ENCODE results near the gene POLR1G. TPM values are rescaled to one million over a fixed set of nuclear protein-coding genes. Genes with fewer than 3 reads are reported as not detected.

Gene POLR1G
- total RNA-seq, 1 donor from 2014 or later: 25.3 TPM

- H3K36me3 Mint-ChIP-seq (ENCODE audit: low read depth): peaks cover 47% of the 10 kb centered on the region
- no peak for DNase-seq (ENCODE audit: low spot score)
- H3K27me3 Mint-ChIP-seq (ENCODE audit: insufficient read depth): peaks cover 1% of the 10 kb centered on the region
- intact Hi-C loops (cut with micrococcal nuclease): no loop called here
- peaks cover 26% of the 10 kb centered on the region for H3K4me1 Mint-ChIP-seq (ENCODE audit: low read depth)
- H3K4me3 Mint-ChIP-seq: no peak overlapping the region
- no peak overlapping the region for H3K27ac Mint-ChIP-seq
- no peaks in the 10 kb centered on the region for H3K9me3 Mint-ChIP-seq
These were observed 10.7 kb downstream of the POLR1G start for GRCh38 chr19:45417151-45417550.

GRCh38 chr19:45418802-45419201 is 12.4 kb downstream of the POLR1G start:
- H3K9me3 Mint-ChIP-seq: no peaks in the 10 kb centered on the region
- peaks cover 43% of the 10 kb centered on the region for H3K36me3 Mint-ChIP-seq (ENCODE audit: low read depth)
- peaks cover 41% of the 10 kb centered on the region for H3K4me1 Mint-ChIP-seq (ENCODE audit: low read depth)
- intact Hi-C loops (cut with micrococcal nuclease): no loop called here
- H3K27me3 Mint-ChIP-seq (ENCODE audit: insufficient read depth): peaks cover 1% of the 10 kb centered on the region
- DNase-seq (ENCODE audit: low spot score): no peak
- no peak overlapping the region for H3K27ac Mint-ChIP-seq
- peak overlapping the region; percentile 33 for H3K4me3 Mint-ChIP-seq

GRCh38 chr19:45419396-45419795 is 13.0 kb downstream of the POLR1G start:
- peaks cover 37% of the 10 kb centered on the region for H3K36me3 Mint-ChIP-seq (ENCODE audit: low read depth)
- peak overlapping the region; percentile 33 for H3K4me3 Mint-ChIP-seq
- DNase-seq (ENCODE audit: low spot score): no peak
- intact Hi-C loops (cut with micrococcal nuclease): no loop called here
- H3K27me3 Mint-ChIP-seq (ENCODE audit: insufficient read depth): peaks cover 1% of the 10 kb centered on the region
- H3K27ac Mint-ChIP-seq: peak overlapping the region; percentile 23
- peaks cover 47% of the 10 kb centered on the region for H3K4me1 Mint-ChIP-seq (ENCODE audit: low read depth)
- no peaks in the 10 kb centered on the region for H3K9me3 Mint-ChIP-seq

GRCh38 chr19:45419895-45420294 is 13.5 kb downstream of the POLR1G start:
- Mint-ChIP-seq H3K36me3 (ENCODE audit: low read depth) (peaks cover 33% of the 10 kb centered on the region), H3K9me3 (no peaks in the 10 kb centered on the region), H3K4me1 (ENCODE audit: low read depth) (peaks cover 51% of the 10 kb centered on the region), H3K4me3 (no peak overlapping the region), H3K27ac (no peak overlapping the region), H3K27me3 (ENCODE audit: insufficient read depth) (peaks cover 1% of the 10 kb centered on the region)
- intact Hi-C loops (cut with micrococcal nuclease): loop anchor here (5.0 kb wide), 1 partner anchor 243 kb away; the partner anchor contains the start of genes BLOC1S3 and TRAPPC6A
- no peak for DNase-seq (ENCODE audit: low spot score)

GRCh38 chr19:45420356-45420755 is 13.9 kb downstream of the POLR1G start:
- intact Hi-C loops (cut with micrococcal nuclease): loop anchor here (5.0 kb wide), 1 partner anchor 243 kb away; the partner anchor contains the start of genes BLOC1S3 and TRAPPC6A
- Mint-ChIP-seq H3K36me3 (ENCODE audit: low read depth) (peaks cover 33% of the 10 kb centered on the region), H3K9me3 (no peaks in the 10 kb centered on the region), H3K27ac (peak overlapping the region; percentile 52), H3K4me1 (ENCODE audit: low read depth) (peaks cover 51% of the 10 kb centered on the region), H3K27me3 (ENCODE audit: insufficient read depth) (peaks cover 1% of the 10 kb centered on the region), H3K4me3 (peak overlapping the region; percentile 37)
- no peak for DNase-seq (ENCODE audit: low spot score)

GRCh38 chr19:45420871-45421270 is 14.4 kb downstream of the POLR1G start:
- H3K4me1 Mint-ChIP-seq (ENCODE audit: low read depth): peaks cover 51% of the 10 kb centered on the region
- no peak overlapping the region for H3K27ac Mint-ChIP-seq
- peaks cover 30% of the 10 kb centered on the region for H3K36me3 Mint-ChIP-seq (ENCODE audit: low read depth)
- intact Hi-C loops (cut with micrococcal nuclease): loop anchor here (5.0 kb wide), 1 partner anchor 244 kb away; the partner anchor contains the start of genes BLOC1S3 and TRAPPC6A
- H3K27me3 Mint-ChIP-seq (ENCODE audit: insufficient read depth): peaks cover 1% of the 10 kb centered on the region
- H3K9me3 Mint-ChIP-seq: no peaks in the 10 kb centered on the region
- peak overlapping the region; percentile 37 for H3K4me3 Mint-ChIP-seq
- DNase-seq (ENCODE audit: low spot score): no peak

- no peak for DNase-seq (ENCODE audit: low spot score)
- Mint-ChIP-seq H3K9me3 (no peaks in the 10 kb centered on the region), H3K27ac (peak overlapping the region; percentile 52), H3K4me3 (peak overlapping the region; percentile 25), H3K27me3 (ENCODE audit: insufficient read depth) (peaks cover 1% of the 10 kb centered on the region), H3K4me1 (ENCODE audit: low read depth) (peaks cover 51% of the 10 kb centered on the region), H3K36me3 (ENCODE audit: low read depth) (peaks cover 25% of the 10 kb centered on the region)
- intact Hi-C loops (cut with micrococcal nuclease): loop anchor here (5.0 kb wide), 1 partner anchor 245 kb away; the partner anchor contains the start of genes BLOC1S3 and TRAPPC6A
These were observed 15.6 kb downstream of the POLR1G start for GRCh38 chr19:45421947-45422498.

- Mint-ChIP-seq H3K36me3 (ENCODE audit: low read depth) (peaks cover 19% of the 10 kb centered on the region), H3K4me3 (peak overlapping the region; percentile 97), H3K27ac (peak overlapping the region; percentile 95), H3K27me3 (ENCODE audit: insufficient read depth) (peaks cover 5% of the 10 kb centered on the region), H3K4me1 (ENCODE audit: low read depth) (peaks cover 54% of the 10 kb centered on the region), H3K9me3 (no peaks in the 10 kb centered on the region)
- DNase-seq (ENCODE audit: low spot score): no peak
- intact Hi-C loops (cut with micrococcal nuclease): loop anchor here (1.0 to 5.0 kb wide), 5 partner anchors 17 to 269 kb away; partner anchors contain the start of genes BLOC1S3, POLR1G, QPCTL and TRAPPC6A
These were observed 16.7 kb downstream of the POLR1G start for GRCh38 chr19:45423033-45423588.

- intact Hi-C loops (cut with micrococcal nuclease): loop anchor here (1.0 to 5.0 kb wide), 6 partner anchors 17 to 269 kb away; partner anchors contain the start of genes BLOC1S3, OPA3, POLR1G and QPCTL
- Mint-ChIP-seq H3K9me3 (no peaks in the 10 kb centered on the region), H3K27me3 (ENCODE audit: insufficient read depth) (peaks cover 9% of the 10 kb centered on the region), H3K4me3 (peak within 1 kb of the TSS; percentile 97), H3K27ac (peak within 1 kb of the TSS; percentile 95), H3K4me1 (ENCODE audit: low read depth) (peaks cover 50% of the 10 kb centered on the region), H3K36me3 (ENCODE audit: low read depth) (peaks cover 17% of the 10 kb centered on the region)
- DNase-seq (ENCODE audit: low spot score): peak; percentile 82
These were observed 17.2 kb downstream of the POLR1G start, which contains the start of gene ERCC1 for GRCh38 chr19:45423589-45424190. ERCC1 (minus strand) TSS chr19:45423917; CDS start chr19:45423374, 543 bp downstream.

GRCh38 chr19:45424191-45425058 is 18.0 kb downstream of the POLR1G start:
- Mint-ChIP-seq H3K27me3 (ENCODE audit: insufficient read depth) (peaks cover 13% of the 10 kb centered on the region), H3K9me3 (no peaks in the 10 kb centered on the region), H3K4me1 (ENCODE audit: low read depth) (peaks cover 44% of the 10 kb centered on the region), H3K4me3 (peak overlapping the region; percentile 97), H3K36me3 (ENCODE audit: low read depth) (peaks cover 17% of the 10 kb centered on the region), H3K27ac (peak overlapping the region; percentile 95)
- no peak for DNase-seq (ENCODE audit: low spot score)
- intact Hi-C loops (cut with micrococcal nuclease): loop anchor here (2.0 to 5.0 kb wide), 2 partner anchors 160 to 247 kb away; partner anchors contain the start of genes BLOC1S3, OPA3 and TRAPPC6A

GRCh38 chr19:45428384-45429231 is 22.2 kb downstream of the POLR1G start:
- DNase-seq (ENCODE audit: low spot score): no peak
- Mint-ChIP-seq H3K4me3 (peak overlapping the region; percentile 80), H3K4me1 (ENCODE audit: low read depth) (peaks cover 15% of the 10 kb centered on the region), H3K27ac (no peak overlapping the region), H3K36me3 (ENCODE audit: low read depth) (no peaks in the 10 kb centered on the region), H3K9me3 (no peaks in the 10 kb centered on the region), H3K27me3 (ENCODE audit: insufficient read depth) (peaks cover 26% of the 10 kb centered on the region)
- intact Hi-C loops (cut with micrococcal nuclease): no loop called here
